DND-41 (cell line): ENCODE data around the gene BCL2L11.

Experiments used
- CTCF ChIP-seq: IDR thresholded peaks from 2 replicates; pipeline ENCODE4 v1.5.1; 2012; ENCODE audit warnings: borderline replicate concordance, low read length, moderate library complexity, mild to moderate bottlenecking; ENCODE audit not compliant: poor library complexity, severe bottlenecking; ENCODE audit errors: extremely low read depth
- EZH2 ChIP-seq: IDR thresholded peaks from 3 replicates; pipeline ENCODE4 v1.6.1; 2012; ENCODE audit warnings: borderline replicate concordance, low read depth, mild to moderate bottlenecking, moderate library complexity, low read length, inconsistent platforms; ENCODE audit not compliant: severe bottlenecking

- peak; percentile 55 for TF ChIP-seq CTCF
- TF ChIP-seq EZH2: no peak
Observed at GRCh38 chr2:111135910-111136297, 15.2 kb downstream of the BCL2L11 start.
